ENCODE results near the gene METAP1D.

The METAP1D gene

GRCh38 chr2:172074254-172074653, 74.5 kb downstream of the METAP1D start:
- in situ Hi-C loops (cut with MboI; ENCODE audit: low sequenced_read_pairs, unreplicated experiment): no loop called here
- no peak for TF ChIP-seq CTCF (IDR thresholded peaks at IDR 0.05; ENCODE audit: borderline replicate concordance, control extremely low read depth, extremely low read depth, insufficient read depth, missing control alignments)
- no peak for DNase-seq (ENCODE audit: low spot score)

GRCh38 chr2:172079416-172079815, 79.7 kb downstream of the METAP1D start:
- DNase-seq (ENCODE audit: low spot score): no peak
- in situ Hi-C loops (cut with MboI; ENCODE audit: low sequenced_read_pairs, unreplicated experiment): loop anchor here (25.0 kb wide), 2 partner anchors 1267 to 1367 kb away; partner anchors contain the start of genes GAD1 and SP5
- no peak for TF ChIP-seq CTCF (IDR thresholded peaks at IDR 0.05; ENCODE audit: borderline replicate concordance, control extremely low read depth, extremely low read depth, insufficient read depth, missing control alignments)

GRCh38 chr2:172079838-172080640, 80.3 kb downstream of the METAP1D start:
- in situ Hi-C loops (cut with MboI; ENCODE audit: low sequenced_read_pairs, unreplicated experiment): loop anchor here (25.0 kb wide), 2 partner anchors 1268 to 1368 kb away; partner anchors contain the start of genes GAD1 and SP5
- no peak for TF ChIP-seq CTCF (IDR thresholded peaks at IDR 0.05; ENCODE audit: borderline replicate concordance, control extremely low read depth, extremely low read depth, insufficient read depth, missing control alignments)
- no peak for DNase-seq (ENCODE audit: low spot score)

- in situ Hi-C loops (cut with MboI; ENCODE audit: low sequenced_read_pairs, unreplicated experiment): loop anchor here (25.0 kb wide), 2 partner anchors 1268 to 1368 kb away; partner anchors contain the start of genes GAD1 and SP5
- no peak for TF ChIP-seq CTCF (IDR thresholded peaks at IDR 0.05; ENCODE audit: borderline replicate concordance, control extremely low read depth, extremely low read depth, insufficient read depth, missing control alignments)
- DNase-seq (ENCODE audit: low spot score): peak; percentile 32
Measured at GRCh38 chr2:172080641-172081220, 81.0 kb downstream of the METAP1D start.

- peak; percentile 37 for DNase-seq (ENCODE audit: low spot score)
- TF ChIP-seq CTCF (IDR thresholded peaks at IDR 0.05; ENCODE audit: borderline replicate concordance, control extremely low read depth, extremely low read depth, insufficient read depth, missing control alignments): no peak
- in situ Hi-C loops (cut with MboI; ENCODE audit: low sequenced_read_pairs, unreplicated experiment): loop anchor here (25.0 kb wide), 2 partner anchors 1269 to 1369 kb away; partner anchors contain the start of genes GAD1 and SP5
Measured at GRCh38 chr2:172081221-172082022, 81.7 kb downstream of the METAP1D start.

Measured in GM13976 (cell line).